SJCRH30 (cell line): ENCODE measurements around the gene MYBPH. TPM values are rescaled to one million over a fixed set of nuclear protein-coding genes. Genes with fewer than 3 reads are reported as not detected.

ENCODE experiments used
- DNase-seq, 2 experiments: peaks; one replicate each; pipeline ENCODE4 v3.0.0-alpha.2; 2015 to 2020
- H3K27ac ChIP-seq: fragments of 250-450 bp; sonication (Bioruptor Pico); 2 replicates; pipeline ENCODE4 v1.5.1; 2020; ENCODE audit warnings: mild to moderate bottlenecking, moderate library complexity
- H3K27me3 ChIP-seq: fragments of 250-450 bp; sonication (Bioruptor Pico); 2 replicates; pipeline ENCODE4 v1.5.1; 2020; ENCODE audit warnings: mild to moderate bottlenecking, moderate library complexity
- H3K36me3 ChIP-seq: fragments of 250-450 bp; sonication (Bioruptor Pico); 2 replicates; pipeline ENCODE4 v1.5.1; 2020; ENCODE audit warnings: mild to moderate bottlenecking, moderate library complexity
- H3K4me1 ChIP-seq: fragments of 250-450 bp; sonication (Bioruptor Pico); 2 replicates; pipeline ENCODE4 v1.5.1; 2020; ENCODE audit warnings: mild to moderate bottlenecking, moderate library complexity
- H3K4me3 ChIP-seq: fragments of 250-450 bp; sonication (Bioruptor Pico); 2 replicates; pipeline ENCODE4 v1.5.1; 2020; ENCODE audit warnings: mild to moderate bottlenecking, moderate library complexity
- H3K9me3 ChIP-seq: fragments of 250-450 bp; sonication (Bioruptor Pico); replicated peaks from 2 replicates; pipeline ENCODE4 v1.5.1; 2020; ENCODE audit warnings: mild to moderate bottlenecking, moderate library complexity
- total RNA-seq: library from RNA; depleted of rRNA; stranded (reverse); fragments of >200 nt; shearing (Covaris generic); gene quantifications from 2 replicates; pipeline ENCODE4 v1.2.3, GENCODE V29; 2014

The MYBPH gene
- total RNA-seq, 1 experiment from 2014 or later = 1.8 TPM

GRCh38 chr1:203210350-203210749, 34.7 kb upstream of the MYBPH start:
- H3K4me3 ChIP-seq = no peak overlapping the region
- no peaks in the 10 kb centered on the region for H3K27me3 ChIP-seq
- peaks cover 67% of the 10 kb centered on the region for H3K4me1 ChIP-seq
- 0 out of 2 replicates have a peak, but pooled peaks cover 3% of the 10 kb centered on the region for H3K9me3 ChIP-seq
- no peaks in the 10 kb centered on the region for H3K36me3 ChIP-seq
- no peak overlapping the region for H3K27ac ChIP-seq
- no peak for DNase-seq

- Histone ChIP-seq H3K9me3 (0 out of 2 replicates have a peak, but pooled peaks cover 3% of the 10 kb centered on the region), H3K27ac (peak overlapping the region; percentile 83; the same call in 1 of the 2 replicates), H3K4me1 (peaks cover 76% of the 10 kb centered on the region), H3K36me3 (no peaks in the 10 kb centered on the region), H3K27me3 (no peaks in the 10 kb centered on the region), H3K4me3 (no peak overlapping the region)
- DNase-seq = no peak
These were observed 32.6 kb upstream of the MYBPH start for GRCh38 chr1:203208181-203208580.

GRCh38 chr1:203207751-203208150, 32.1 kb upstream of the MYBPH start:
- Histone ChIP-seq H3K9me3 (0 out of 2 replicates have a peak, but pooled peaks cover 3% of the 10 kb centered on the region), H3K4me3 (no peak overlapping the region), H3K27ac (peak overlapping the region; percentile 83; the same call in 1 of the 2 replicates), H3K4me1 (peaks cover 75% of the 10 kb centered on the region), H3K27me3 (no peaks in the 10 kb centered on the region), H3K36me3 (no peaks in the 10 kb centered on the region)
- peak in 1 of 2 experiments; percentile 46 for DNase-seq

GRCh38 chr1:203206129-203206687, 30.6 kb upstream of the MYBPH start:
- H3K27ac ChIP-seq = peak overlapping the region; percentile 83
- DNase-seq = peak; percentile 91 to 96
- peaks cover 68% of the 10 kb centered on the region for H3K4me1 ChIP-seq
- H3K27me3 ChIP-seq = no peaks in the 10 kb centered on the region
- H3K36me3 ChIP-seq = no peaks in the 10 kb centered on the region
- no peak overlapping the region for H3K4me3 ChIP-seq
- H3K9me3 ChIP-seq = 0 out of 2 replicates have a peak, but pooled peaks cover 3% of the 10 kb centered on the region

- no peaks in the 10 kb centered on the region for H3K36me3 ChIP-seq
- DNase-seq = peak in 1 of 2 experiments; percentile 36
- H3K27ac ChIP-seq = no peak overlapping the region; the same call in 1 of the 2 replicates
- H3K27me3 ChIP-seq = no peaks in the 10 kb centered on the region
- H3K4me1 ChIP-seq = peaks cover 74% of the 10 kb centered on the region
- H3K9me3 ChIP-seq = 0 out of 2 replicates have a peak, but pooled peaks cover under 1% of the 10 kb centered on the region
- no peak overlapping the region for H3K4me3 ChIP-seq
These were observed 29.1 kb upstream of the MYBPH start for GRCh38 chr1:203204756-203205155.

- Histone ChIP-seq H3K27ac (no peak overlapping the region), H3K4me3 (no peak overlapping the region), H3K4me1 (peaks cover 71% of the 10 kb centered on the region), H3K9me3 (no peaks in the 10 kb centered on the region), H3K27me3 (no peaks in the 10 kb centered on the region), H3K36me3 (no peaks in the 10 kb centered on the region)
- peak in 1 of 2 experiments; percentile 40 for DNase-seq
These were observed 27.0 kb upstream of the MYBPH start for GRCh38 chr1:203202431-203203245.

GRCh38 chr1:203201516-203202205, 26.0 kb upstream of the MYBPH start:
- no peaks in the 10 kb centered on the region for H3K27me3 ChIP-seq
- H3K4me1 ChIP-seq = peaks cover 66% of the 10 kb centered on the region
- no peaks in the 10 kb centered on the region for H3K36me3 ChIP-seq
- H3K9me3 ChIP-seq = peaks cover 3% of the 10 kb centered on the region
- no peak for DNase-seq
- H3K4me3 ChIP-seq = no peak overlapping the region
- no peak overlapping the region for H3K27ac ChIP-seq

- peak in 1 of 2 experiments; percentile 62 for DNase-seq
- Histone ChIP-seq H3K4me3 (no peak overlapping the region), H3K27me3 (no peaks in the 10 kb centered on the region), H3K9me3 (peaks cover 3% of the 10 kb centered on the region), H3K36me3 (no peaks in the 10 kb centered on the region), H3K4me1 (peaks cover 64% of the 10 kb centered on the region), H3K27ac (no peak overlapping the region)
These were observed 25.3 kb upstream of the MYBPH start for GRCh38 chr1:203200916-203201315.

- Histone ChIP-seq H3K4me1 (peaks cover 55% of the 10 kb centered on the region), H3K36me3 (no peaks in the 10 kb centered on the region), H3K9me3 (peaks cover 3% of the 10 kb centered on the region), H3K27ac (no peak overlapping the region), H3K27me3 (no peaks in the 10 kb centered on the region), H3K4me3 (no peak overlapping the region)
- no peak for DNase-seq
These were observed 24.4 kb upstream of the MYBPH start for GRCh38 chr1:203199816-203200571.

GRCh38 chr1:203199481-203199815, 23.8 kb upstream of the MYBPH start:
- Histone ChIP-seq H3K27ac (no peak overlapping the region), H3K4me1 (peaks cover 50% of the 10 kb centered on the region), H3K27me3 (no peaks in the 10 kb centered on the region), H3K4me3 (no peak overlapping the region), H3K9me3 (peaks cover 3% of the 10 kb centered on the region), H3K36me3 (no peaks in the 10 kb centered on the region)
- no peak for DNase-seq

- H3K9me3 ChIP-seq = peaks cover 3% of the 10 kb centered on the region
- H3K27ac ChIP-seq = no peak overlapping the region
- no peak for DNase-seq
- no peak overlapping the region for H3K4me3 ChIP-seq
- H3K27me3 ChIP-seq = no peaks in the 10 kb centered on the region
- no peaks in the 10 kb centered on the region for H3K36me3 ChIP-seq
- H3K4me1 ChIP-seq = peaks cover 47% of the 10 kb centered on the region
These were observed 23.4 kb upstream of the MYBPH start for GRCh38 chr1:203199002-203199401.

GRCh38 chr1:203197625-203198024, 22.0 kb upstream of the MYBPH start:
- Histone ChIP-seq H3K27ac (no peak overlapping the region), H3K9me3 (peaks cover 3% of the 10 kb centered on the region), H3K4me1 (peaks cover 39% of the 10 kb centered on the region), H3K27me3 (no peaks in the 10 kb centered on the region), H3K4me3 (no peak overlapping the region), H3K36me3 (no peaks in the 10 kb centered on the region)
- DNase-seq = peak; percentile 60 to 68

- Histone ChIP-seq H3K36me3 (no peaks in the 10 kb centered on the region), H3K4me3 (no peak overlapping the region), H3K27me3 (no peaks in the 10 kb centered on the region), H3K27ac (no peak overlapping the region), H3K9me3 (peaks cover 3% of the 10 kb centered on the region), H3K4me1 (peaks cover 33% of the 10 kb centered on the region)
- DNase-seq = peak in 1 of 2 experiments; percentile 47
These were observed 20.7 kb upstream of the MYBPH start for GRCh38 chr1:203196371-203196770.

- no peaks in the 10 kb centered on the region for H3K36me3 ChIP-seq
These were observed 15.3 kb upstream of the MYBPH start for GRCh38 chr1:203190949-203191348.

More at GRCh38 chr1:203190949-203191348, 15.3 kb upstream of the MYBPH start:
- no peak overlapping the region for H3K27ac ChIP-seq
- H3K9me3 ChIP-seq = no peaks in the 10 kb centered on the region
- no peak for DNase-seq
- no peaks in the 10 kb centered on the region for H3K27me3 ChIP-seq
- peaks cover 6% of the 10 kb centered on the region for H3K4me1 ChIP-seq
- H3K4me3 ChIP-seq = no peak overlapping the region
